K562 (cell line): Measurements from ENCODE around the gene FCHO2. TPM values are rescaled to one million over a fixed set of nuclear protein-coding genes. Genes with fewer than 3 reads are reported as not detected.

Source experiments
- ATAC-seq: fragments of 200-7000 bp; cut with Tn5 transposase; 3 replicates; pipeline ENCODE4 v1.9.1; 2020; ENCODE audit warnings: moderate library complexity
- BruUV-seq: library from RNA; stranded (reverse); fragments of 400-500 nt; replicated peaks from 2 replicates; lab custom pipeline; 2021; lab: Mats Ljungman, UMichigan
- CTCF ChIA-PET: fragments of 300-600 bp; formaldehyde crosslinking; extraction: SDS; loops from one replicate; lab custom pipeline; 2021; ENCODE audit warnings: low intra/inter-chr PET ratio; lab: Yijun Ruan, JAX
- POLR2A ChIA-PET: fragments of 300-600, 350-650 bp; sonication (Branson Sonifier 250); formaldehyde crosslinking; extraction: SDS; loops from one replicate; lab custom pipeline; 2021; ENCODE audit warnings: antibody characterized with exemption, inconsistent platforms; lab: Yijun Ruan, JAX
- DNase-seq, 4 experiments: peaks; one replicate each; pipeline versions ENCODE4 v3.0.0 to v3.0.0-alpha.2; 2011 to 2018; ENCODE audit warnings: low spot score in 3 of 4, mixed read lengths in 3 of 4; ENCODE audit errors: extremely low read depth in 1 of 4
- FAIRE-seq: peaks from 2 replicates; lab custom pipeline; 2011; peaks lifted over from hg19 to GRCh38; lab: Jason Lieb, UNC
- H2AFZ ChIP-seq: 2 replicates; pipeline ENCODE4 v1.6.0; 2011; ENCODE audit warnings: low read depth, low read length, control low read depth, inconsistent platforms
- H3K27ac ChIP-seq: fragments of 200-600 bp; 3 replicates; pipeline ENCODE4 v1.8.0; 2011; ENCODE audit warnings: low read depth, mild to moderate bottlenecking, control low read depth, inconsistent platforms, low read length, moderate library complexity, mixed read lengths; ENCODE audit errors: extremely low read depth
- H3K27me3 ChIP-seq, 2 experiments: fragments of 300-600 bp in 1 of 2; 2 replicates in 1 of 2; 3 replicates in 1 of 2; pipeline versions ENCODE4 v1.6.0 to v1.8.0; 2011; ENCODE audit warnings: inconsistent platforms in 2 of 2, low read length in 2 of 2, mild to moderate bottlenecking in 1 of 2, mixed read lengths in 1 of 2, moderate library complexity in 1 of 2; ENCODE audit not compliant: control insufficient read depth in 2 of 2, insufficient read depth in 2 of 2
- H3K36me3 ChIP-seq: fragments of 300-600 bp; 3 replicates; pipeline ENCODE4 v1.8.0; 2011; ENCODE audit warnings: mild to moderate bottlenecking, low read length, inconsistent platforms; ENCODE audit not compliant: control insufficient read depth, insufficient read depth
- H3K4me1 ChIP-seq, 2 experiments: fragments of 200-600 bp in 1 of 2; replicated peaks in 1 of 2; 2 replicates in 1 of 2; 3 replicates in 1 of 2; pipeline versions ENCODE4 v1.5.1 to v1.8.0; 2011; ENCODE audit warnings: inconsistent platforms in 2 of 2, low read length in 2 of 2, mild to moderate bottlenecking in 1 of 2, mixed read lengths in 1 of 2, moderate library complexity in 1 of 2; ENCODE audit not compliant: control insufficient read depth in 2 of 2, insufficient read depth in 2 of 2
- H3K4me2 ChIP-seq: 2 replicates; pipeline ENCODE4 v1.6.1; 2011; ENCODE audit warnings: low read length, control low read depth, inconsistent platforms, mixed read lengths; ENCODE audit not compliant: insufficient read depth
- H3K4me3 ChIP-seq: fragments of 200-600 bp; sonication (generic), shearing (Covaris generic); 2 replicates; pipeline ENCODE4 v1.5.1; 2016; ENCODE audit warnings: control low read depth, inconsistent platforms
- H3K79me2 ChIP-seq: fragments of 200-600 bp; 3 replicates; pipeline ENCODE4 v1.8.0; 2011; ENCODE audit warnings: low read length, inconsistent platforms; ENCODE audit not compliant: control insufficient read depth, insufficient read depth
- H3K9ac ChIP-seq, 2 experiments: 2 replicates each; pipeline versions ENCODE4 v1.6.0 to v1.6.1; 2011; ENCODE audit warnings: low read depth in 2 of 2, low read length in 2 of 2, control low read depth in 1 of 2, inconsistent platforms in 1 of 2, mild to moderate bottlenecking in 1 of 2, mixed read lengths in 1 of 2; ENCODE audit not compliant: insufficient read depth in 1 of 2
- H3K9me1 ChIP-seq: one replicate; pipeline ENCODE4 v1.6.0; 2011; ENCODE audit warnings: inconsistent platforms, mild to moderate bottlenecking, low read length, moderate library complexity; ENCODE audit not compliant: control insufficient read depth, insufficient read depth
- H3K9me3 ChIP-seq: replicated peaks from 2 replicates; pipeline ENCODE4 v1.5.1; 2011; ENCODE audit warnings: low read depth, low read length, inconsistent platforms; ENCODE audit not compliant: control insufficient read depth, insufficient read depth
- H4K20me1 ChIP-seq: replicated peaks from 2 replicates; pipeline ENCODE4 v1.6.1; 2011; ENCODE audit warnings: low read length, inconsistent platforms, mixed read lengths; ENCODE audit not compliant: control insufficient read depth, insufficient read depth
- CHD1 ChIP-seq: fragments of 200-600 bp; sonication (generic); IDR thresholded peaks from one replicate; pipeline ENCODE4 v1.6.1; 2012; ENCODE audit warnings: mild to moderate bottlenecking, moderate library complexity, low read length, inconsistent platforms
- HCFC1 ChIP-seq: IDR thresholded peaks from 2 replicates; pipeline ENCODE4 v1.6.1; 2012; ENCODE audit warnings: low read depth, low read length, improper control_type of control experiment
- HNRNPUL1 ChIP-seq: fragments of 200-400 bp; formaldehyde crosslinking; IDR thresholded peaks from 2 replicates; pipeline ENCODE4 v1.6.1; 2017; ENCODE audit warnings: low read length
- HSF4 ChIP-seq: fragments of 250-450 bp; sonication (Bioruptor Pico); IDR thresholded peaks from 2 replicates; pipeline ENCODE4 v2.1.2; 2022; ENCODE audit warnings: mild to moderate bottlenecking, moderate library complexity, borderline replicate concordance
- MECOM ChIP-seq: fragments of 250-450 bp; sonication (Bioruptor Pico); IDR thresholded peaks from 2 replicates; pipeline ENCODE4 v1.8.0; 2022; ENCODE audit warnings: inconsistent platforms
- SIX5 ChIP-seq, 2 experiments: IDR thresholded peaks; 2 replicates each; pipeline ENCODE4 v1.6.1; 2011; ENCODE audit warnings: low read length in 2 of 2, borderline replicate concordance in 1 of 2, low read depth in 1 of 2, mild to moderate bottlenecking in 1 of 2, moderate library complexity in 1 of 2; ENCODE audit not compliant: insufficient read depth in 1 of 2
- SLC30A9 ChIP-seq: fragments of 250-450 bp; sonication (Bioruptor Pico); IDR thresholded peaks from 2 replicates; pipeline ENCODE4 v1.8.0; 2022; ENCODE audit warnings: mild to moderate bottlenecking, moderate library complexity
- TBP ChIP-seq: optimal IDR thresholded peaks from 2 replicates; pipeline ENCODE3; 2011; ENCODE audit warnings: low read depth, low read length, improper control_type of control experiment
- ZNF184 ChIP-seq: sonication (generic); formaldehyde crosslinking; IDR thresholded peaks from 2 replicates; pipeline ENCODE4 v1.5.0; 2020; ENCODE audit warnings: missing genetic modification reagents
- ZNF263 ChIP-seq: sonication (generic); formaldehyde crosslinking; IDR thresholded peaks from 2 replicates; pipeline ENCODE4 v1.8.0; 2022; ENCODE audit warnings: mild to moderate bottlenecking, missing genetic modification reagents, borderline replicate concordance
- ZNF778 ChIP-seq: fragments of 450-650 bp; formaldehyde crosslinking; IDR thresholded peaks from 2 replicates; pipeline ENCODE4 v1.4.0; 2020; ENCODE audit warnings: mild to moderate bottlenecking, moderate library complexity
- in situ Hi-C: fragments of 300-500 bp; cut with MboI; formaldehyde crosslinking; loops from 4 replicates; pipeline ENCODE4 v1.15.0; 2018; ENCODE audit warnings: inconsistent platforms, mixed read lengths
- intact Hi-C: fragments of 100-400 bp; cut with micrococcal nuclease; formaldehyde crosslinking; loops from 2 replicates; pipeline ENCODE4 v1.14.2; 2022
- polyA plus RNA-seq, 8 experiments: library from polyadenylated mRNA; depleted of rRNA in 4 of 8; stranded (reverse) in 5 of 8; unstranded in 3 of 8; fragments of >200 nt; fragmentation: Nextera tagmentation in 2 of 8; fragmentation: Illumina TruSeq in 1 of 8; extraction: Ambion mirVana in 2 of 8; extraction: Trizol in 1 of 8; gene quantifications; 2 replicates each; pipeline versions ENCODE4 v1.2.1 to v1.2.3, GENCODE V29; 2011 to 2014; ENCODE audit warnings: inconsistent platforms in 1 of 8, missing spikeins in 1 of 8
- total RNA-seq, 7 experiments: library from RNA; depleted of rRNA in 6 of 7; stranded (reverse); fragments of >200 nt in 6 of 7; fragmentation: Illumina TruSeq in 2 of 7; extraction: Trizol in 2 of 7; gene quantifications; 2 replicates each; pipeline versions ENCODE4 v1.2.1 to v1.2.3, GENCODE V29; 2011 to 2021; ENCODE audit warnings: low replicate concordance in 1 of 7
- TF ChIP-seq, protein P1 (sequence below), 2 experiments: fragments of 450-650 bp; IDR thresholded peaks; 2 replicates each; pipeline ENCODE4 v1.6.1; 2016; ENCODE audit warnings: mild to moderate bottlenecking in 2 of 2, borderline replicate concordance in 1 of 2, low read depth in 1 of 2, moderate library complexity in 1 of 2
- TF ChIP-seq, protein P2 (sequence below): fragments of 450-650 bp; formaldehyde crosslinking; IDR thresholded peaks from 2 replicates; pipeline ENCODE4 v1.4.0; 2020; ENCODE audit warnings: mild to moderate bottlenecking, mixed read lengths

Gene FCHO2
- total and polyA plus RNA-seq, 9 of the 15 experiments (the other 6 are each of a cell fraction or from before 2014, with no cell fraction given), result 4.4 to 13.4 (median 8.3) TPM

DNA sequence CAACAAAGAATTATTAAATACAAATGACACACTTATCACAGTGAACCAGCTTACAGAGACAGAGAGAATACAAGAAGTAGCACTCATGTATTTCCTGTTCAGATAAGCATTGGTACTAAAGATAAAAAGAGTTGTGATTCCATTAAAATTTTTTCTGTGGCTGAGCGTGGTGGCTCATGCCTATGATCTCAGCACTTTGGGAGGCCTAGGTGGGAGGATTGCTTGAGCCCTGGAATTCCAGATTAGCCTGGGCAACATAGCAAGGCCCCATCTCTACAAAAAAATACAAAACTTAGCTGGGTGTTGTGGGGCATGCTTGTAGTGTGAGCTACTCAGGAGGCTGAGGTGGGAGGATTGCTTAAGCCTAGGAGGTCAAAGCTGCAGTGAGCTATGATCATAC is 32.9 kb downstream of the FCHO2 start (continued):
- TF ChIP-seq, protein P1, sequence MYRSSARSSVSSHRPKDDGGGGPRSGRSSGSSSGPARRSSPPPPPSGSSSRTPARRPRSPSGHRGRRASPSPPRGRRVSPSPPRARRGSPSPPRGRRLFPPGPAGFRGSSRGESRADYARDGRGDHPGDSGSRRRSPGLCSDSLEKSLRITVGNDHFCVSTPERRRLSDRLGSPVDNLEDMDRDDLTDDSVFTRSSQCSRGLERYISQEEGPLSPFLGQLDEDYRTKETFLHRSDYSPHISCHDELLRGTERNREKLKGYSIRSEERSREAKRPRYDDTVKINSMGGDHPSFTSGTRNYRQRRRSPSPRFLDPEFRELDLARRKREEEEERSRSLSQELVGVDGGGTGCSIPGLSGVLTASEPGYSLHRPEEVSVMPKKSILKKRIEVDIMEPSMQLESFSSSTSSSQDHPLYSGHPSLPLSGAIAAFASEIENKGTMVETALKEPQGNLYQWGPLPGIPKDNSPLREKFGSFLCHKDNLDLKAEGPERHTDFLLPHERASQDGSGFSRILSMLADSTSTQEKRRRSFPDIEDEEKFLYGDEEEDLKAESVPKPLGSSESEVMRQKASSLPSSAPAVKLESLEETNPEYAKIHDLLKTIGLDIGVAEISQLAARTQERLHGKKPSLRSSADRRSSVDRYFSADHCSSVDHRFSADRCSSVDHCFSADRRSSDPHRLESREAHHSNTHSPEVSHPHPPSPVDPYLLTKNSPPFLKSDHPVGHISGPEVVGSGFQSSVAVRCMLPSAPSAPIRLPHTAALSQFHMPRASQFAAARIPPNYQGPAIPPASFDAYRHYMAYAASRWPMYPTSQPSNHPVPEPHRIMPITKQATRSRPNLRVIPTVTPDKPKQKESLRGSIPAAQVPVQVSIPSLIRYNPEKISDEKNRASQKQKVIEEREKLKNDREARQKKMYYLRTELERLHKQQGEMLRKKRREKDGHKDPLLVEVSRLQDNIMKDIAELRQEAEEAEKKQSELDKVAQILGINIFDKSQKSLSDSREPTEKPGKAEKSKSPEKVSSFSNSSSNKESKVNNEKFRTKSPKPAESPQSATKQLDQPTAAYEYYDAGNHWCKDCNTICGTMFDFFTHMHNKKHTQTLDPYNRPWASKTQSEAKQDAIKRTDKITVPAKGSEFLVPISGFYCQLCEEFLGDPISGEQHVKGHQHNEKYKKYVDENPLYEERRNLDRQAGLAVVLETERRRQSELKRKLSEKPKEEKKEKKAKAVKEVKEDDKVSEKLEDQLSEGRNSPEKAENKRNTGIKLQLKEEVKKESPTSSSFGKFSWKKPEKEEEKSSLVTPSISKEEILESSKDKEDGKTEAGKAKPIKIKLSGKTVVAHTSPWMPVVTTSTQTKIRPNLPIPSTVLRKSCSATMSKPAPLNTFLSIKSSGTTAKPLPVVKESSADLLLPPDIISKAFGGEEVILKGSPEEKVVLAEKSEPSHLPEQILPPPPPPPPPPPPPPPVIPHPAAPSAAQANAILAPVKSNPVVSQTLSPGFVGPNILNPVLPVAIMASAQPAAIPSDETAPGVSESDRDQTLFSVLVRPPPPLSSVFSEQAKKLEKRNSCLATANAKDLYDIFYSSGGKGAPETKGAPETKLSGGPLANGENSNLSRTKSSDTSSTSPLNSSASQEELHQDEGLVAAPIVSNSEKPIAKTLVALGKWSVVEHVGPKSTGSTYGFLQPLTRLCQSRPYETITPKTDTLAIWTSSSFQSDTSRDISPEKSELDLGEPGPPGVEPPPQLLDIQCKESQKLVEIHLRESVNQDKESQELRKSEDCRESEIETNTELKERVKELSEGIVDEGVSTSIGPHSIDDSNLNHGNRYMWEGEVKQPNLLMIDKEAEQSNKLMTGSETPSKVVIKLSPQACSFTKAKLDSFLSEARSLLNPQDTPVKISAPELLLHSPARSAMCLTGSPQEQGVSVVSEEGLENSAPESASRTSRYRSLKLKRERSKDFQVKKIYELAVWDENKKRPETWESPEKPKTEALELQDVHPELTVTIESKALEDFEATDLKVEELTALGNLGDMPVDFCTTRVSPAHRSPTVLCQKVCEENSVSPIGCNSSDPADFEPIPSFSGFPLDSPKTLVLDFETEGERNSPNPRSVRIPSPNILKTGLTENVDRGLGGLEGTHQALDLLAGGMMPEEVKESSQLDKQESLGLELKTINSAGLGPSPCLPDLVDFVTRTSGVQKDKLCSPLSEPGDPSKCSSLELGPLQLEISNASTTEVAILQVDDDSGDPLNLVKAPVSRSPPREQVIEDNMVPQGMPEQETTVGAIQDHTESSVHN (IDR thresholded peaks at IDR 0.05; ENCODE audit: borderline replicate concordance in 1 of 2, low read depth in 1 of 2), result no peak
- TF ChIP-seq TBP (no peak), MECOM (no peak)

DNA sequence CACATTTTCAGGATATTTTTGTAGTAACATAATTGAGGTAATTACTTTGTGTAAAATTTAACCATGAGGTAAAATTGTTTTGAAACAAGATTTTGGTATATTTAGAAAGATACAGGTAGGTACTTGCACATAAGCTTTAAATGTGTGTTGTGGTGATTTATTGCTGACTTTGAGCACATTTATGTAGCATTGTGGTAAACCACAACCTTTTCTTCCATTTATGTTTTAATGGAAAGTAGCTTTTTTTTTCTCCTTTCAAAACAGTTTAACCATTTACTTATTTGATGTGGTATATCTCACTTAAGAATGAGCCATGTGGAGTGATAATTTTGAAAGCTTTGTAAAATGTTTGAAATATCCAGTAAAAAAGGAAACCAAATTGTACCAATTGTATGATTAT is 35.6 kb downstream of the FCHO2 start:
- Histone ChIP-seq H3K79me2 (no peaks in the 10 kb centered on the region), H3K27ac (no peak overlapping the region), H3K4me1 (no peaks in the 10 kb centered on the region), H4K20me1 (no peaks in the 10 kb centered on the region), H3K36me3 (peaks cover 15% of the 10 kb centered on the region), H2AFZ (no peak overlapping the region), H3K4me2 (no peak overlapping the region), H3K4me3 (no peak overlapping the region), H3K9me1 (no peaks in the 10 kb centered on the region), H3K9me3 (no peaks in the 10 kb centered on the region), H3K9ac (no peak overlapping the region), H3K27me3 (no peaks in the 10 kb centered on the region)
- ChIA-PET POLR2A (no interaction called here), CTCF (no interaction called here)
- FAIRE-seq (no peak), DNase-seq (no peak), ATAC-seq (no peak)
- in situ Hi-C loops (no loop called here), intact Hi-C loops (no loop called here)
- BruUV-seq, result no TSS peak
- no peak for TF ChIP-seq CHD1
- no peak for TF ChIP-seq MECOM
- no peak for TF ChIP-seq ZNF778 (CRISPR knock-in tag)
- TF ChIP-seq ZNF184 (CRISPR knock-in tag), result no peak
- TF ChIP-seq SLC30A9 (CRISPR knock-in tag), result no peak
- no peak for TF ChIP-seq ZNF263 (CRISPR knock-in tag)
- no peak for TF ChIP-seq HSF4 (CRISPR knock-in tag)
- TF ChIP-seq, protein P2, sequence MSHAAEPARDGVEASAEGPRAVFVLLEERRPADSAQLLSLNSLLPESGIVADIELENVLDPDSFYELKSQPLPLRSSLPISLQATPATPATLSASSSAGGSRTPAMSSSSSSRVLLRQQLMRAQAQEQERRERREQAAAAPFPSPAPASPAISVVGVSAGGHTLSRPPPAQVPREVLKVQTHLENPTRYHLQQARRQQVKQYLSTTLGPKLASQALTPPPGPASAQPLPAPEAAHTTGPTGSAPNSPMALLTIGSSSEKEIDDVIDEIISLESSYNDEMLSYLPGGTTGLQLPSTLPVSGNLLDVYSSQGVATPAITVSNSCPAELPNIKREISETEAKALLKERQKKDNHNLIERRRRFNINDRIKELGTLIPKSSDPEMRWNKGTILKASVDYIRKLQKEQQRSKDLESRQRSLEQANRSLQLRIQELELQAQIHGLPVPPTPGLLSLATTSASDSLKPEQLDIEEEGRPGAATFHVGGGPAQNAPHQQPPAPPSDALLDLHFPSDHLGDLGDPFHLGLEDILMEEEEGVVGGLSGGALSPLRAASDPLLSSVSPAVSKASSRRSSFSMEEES (CRISPR knock-in tag), result no peak
- no peak for TF ChIP-seq HNRNPUL1
- TF ChIP-seq HCFC1, result no peak
- no peak for TF ChIP-seq SIX5 (IDR thresholded peaks at IDR 0.05; ENCODE audit: borderline replicate concordance in 1 of 2, insufficient read depth in 1 of 2, low read depth in 1 of 2, low read length in 2 of 2)
